ENCODE measurements around the gene ZFHX2. TPM values are rescaled to one million over a fixed set of nuclear protein-coding genes. Genes with fewer than 3 reads are reported as not detected.

Gene ZFHX2
- total RNA-seq, 1 experiment from 2014 or later: 19.4 TPM

DNA sequence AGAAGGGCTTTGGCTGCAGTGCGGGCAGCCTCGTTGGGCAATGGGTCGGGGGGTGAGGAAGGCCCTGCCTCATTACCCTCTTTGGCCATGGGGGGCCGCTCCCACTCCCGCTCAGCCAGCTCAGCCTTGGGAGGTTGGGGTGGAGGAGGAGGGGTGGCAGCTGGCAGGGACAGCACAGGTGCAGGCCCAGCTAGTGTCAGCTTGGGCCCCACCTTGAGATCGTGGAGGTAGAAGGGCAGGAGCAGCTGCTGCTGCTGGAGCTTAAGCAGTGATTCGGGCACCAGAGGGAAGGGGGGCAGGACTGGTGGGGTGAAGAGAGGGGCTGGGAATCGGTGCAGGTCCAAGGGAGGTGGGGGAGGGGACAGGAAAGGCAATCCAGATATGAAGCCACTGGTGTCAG lies 26.0 kb downstream of the ZFHX2 start:
- no peaks in the 10 kb centered on the region for H3K79me2 ChIP-seq (ENCODE audit: insufficient read depth, low read length)
- H2BK20ac ChIP-seq (ENCODE audit: low read depth, low read length, poor library complexity, severe bottlenecking): no peak overlapping the region
- H3K36me3 Mint-ChIP-seq (ENCODE audit: insufficient read depth in 1 of 3, low read depth in 3 of 3): peaks cover 56 to 65% (median 59%) of the 10 kb centered on the region in 3 experiments
- no peak overlapping the region for H3T11ph ChIP-seq (ENCODE audit: low read length)
- no peak overlapping the region for H2BK120ac ChIP-seq (ENCODE audit: low read depth, low read length, poor library complexity, severe bottlenecking)
- H3K9me3 ChIP-seq (ENCODE audit: control insufficient read depth, low read depth, low read length): no peaks in the 10 kb centered on the region
- no peaks in the 10 kb centered on the region for H3K9me3 Mint-ChIP-seq
- no peaks in the 10 kb centered on the region; the same call in 1 of the 2 replicates for H3K27me3 Mint-ChIP-seq (ENCODE audit: low read depth)
- TF ChIP-seq, protein P1, sequence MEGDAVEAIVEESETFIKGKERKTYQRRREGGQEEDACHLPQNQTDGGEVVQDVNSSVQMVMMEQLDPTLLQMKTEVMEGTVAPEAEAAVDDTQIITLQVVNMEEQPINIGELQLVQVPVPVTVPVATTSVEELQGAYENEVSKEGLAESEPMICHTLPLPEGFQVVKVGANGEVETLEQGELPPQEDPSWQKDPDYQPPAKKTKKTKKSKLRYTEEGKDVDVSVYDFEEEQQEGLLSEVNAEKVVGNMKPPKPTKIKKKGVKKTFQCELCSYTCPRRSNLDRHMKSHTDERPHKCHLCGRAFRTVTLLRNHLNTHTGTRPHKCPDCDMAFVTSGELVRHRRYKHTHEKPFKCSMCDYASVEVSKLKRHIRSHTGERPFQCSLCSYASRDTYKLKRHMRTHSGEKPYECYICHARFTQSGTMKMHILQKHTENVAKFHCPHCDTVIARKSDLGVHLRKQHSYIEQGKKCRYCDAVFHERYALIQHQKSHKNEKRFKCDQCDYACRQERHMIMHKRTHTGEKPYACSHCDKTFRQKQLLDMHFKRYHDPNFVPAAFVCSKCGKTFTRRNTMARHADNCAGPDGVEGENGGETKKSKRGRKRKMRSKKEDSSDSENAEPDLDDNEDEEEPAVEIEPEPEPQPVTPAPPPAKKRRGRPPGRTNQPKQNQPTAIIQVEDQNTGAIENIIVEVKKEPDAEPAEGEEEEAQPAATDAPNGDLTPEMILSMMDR (conservative IDR thresholded peaks at IDR 0.05): no peak
- H3K14ac ChIP-seq (ENCODE audit: insufficient read depth, low read length): no peak overlapping the region
- H2BK12ac ChIP-seq (ENCODE audit: insufficient read length, low read depth, low read length): no peak overlapping the region
- H3K56ac ChIP-seq (ENCODE audit: insufficient read length, low read depth, low read length): no peak overlapping the region
- H3K79me1 ChIP-seq (ENCODE audit: insufficient read depth, low read depth, low read length, poor library complexity, severe bottlenecking): no peaks in the 10 kb centered on the region
- no peak overlapping the region for H3K18ac ChIP-seq (ENCODE audit: insufficient read length, low read depth, low read length)
- H3K23me2 ChIP-seq (ENCODE audit: insufficient read length, low read depth, low read length, poor library complexity, severe bottlenecking): no peaks in the 10 kb centered on the region
- H3K4me1 Mint-ChIP-seq: peaks cover 38 to 49% of the 10 kb centered on the region in 2 experiments
- no peak overlapping the region for H3K23ac ChIP-seq (ENCODE audit: insufficient read length, low read depth, low read length)
- no peak overlapping the region for H4K8ac ChIP-seq (replicated peaks; ENCODE audit: insufficient read length, low read depth, low read length)
- H3K4ac ChIP-seq (ENCODE audit: low read depth, low read length): no peak overlapping the region
- H4K20me1 ChIP-seq (ENCODE audit: control insufficient read depth, insufficient read depth, insufficient read length): no peaks in the 10 kb centered on the region
- no peak overlapping the region for H4K5ac ChIP-seq (ENCODE audit: insufficient read length, low read depth, low read length)
- H3K4me3 Mint-ChIP-seq: no peak overlapping the region
- WGBS (ENCODE audit: extremely low coverage, insufficient read length, low lambda C conversion rate): no CpG with 5 or more reads among the region's 8 CpGs
- H3K27ac Mint-ChIP-seq: peak overlapping the region in 1 of 3 experiments; percentile 72; a peak in 1 of 7 replicates
- no peak overlapping the region for H3K4me2 ChIP-seq (ENCODE audit: insufficient read depth, insufficient read length, low read length)
- no peak overlapping the region for H2BK15ac ChIP-seq (ENCODE audit: low read depth, low read length)
- no peaks in the 10 kb centered on the region for H3K27me3 ChIP-seq (ENCODE audit: insufficient read depth, low read length)
- H4K91ac ChIP-seq (ENCODE audit: insufficient read length, low read depth, low read length): no peak overlapping the region
- no peak overlapping the region for H3K27ac ChIP-seq (ENCODE audit: insufficient read length, low read depth, low read length)
- no peak overlapping the region for H3K9ac ChIP-seq (ENCODE audit: extremely low read depth, insufficient read length, low read length)
- no peak overlapping the region for H2AK5ac ChIP-seq (ENCODE audit: insufficient read length, low read length)
- no peak overlapping the region for H2BK5ac ChIP-seq (ENCODE audit: insufficient read length, low read length)
- no peak overlapping the region for H2AFZ ChIP-seq (ENCODE audit: low read length)
- no peak for DNase-seq
- H3K4me1 ChIP-seq (ENCODE audit: insufficient read depth, low read length): no peaks in the 10 kb centered on the region; the same call in 1 of the 2 replicates

Data from H9 (cell line).